Lower leg skin (tissue), 3 donors: ENCODE measurements around the gene KCNJ10.

Experiments used
- POLR2A ChIP-seq, 2 donors: fragments of 450-650 bp; IDR thresholded peaks; one replicate each; pipeline ENCODE4 v1.6.1; 2016 to 2017; ENCODE audit warnings: antibody characterized with exemption in 2 of 2, mild to moderate bottlenecking in 1 of 2, moderate library complexity in 1 of 2
- TF ChIP-seq, protein P1 (sequence below), 3 donors: fragments of 450-650 bp; IDR thresholded peaks; one replicate each; pipeline ENCODE4 v1.5.1; 2016; ENCODE audit warnings: antibody characterized with exemption in 3 of 3, mild to moderate bottlenecking in 3 of 3, moderate library complexity in 2 of 3

DNA sequence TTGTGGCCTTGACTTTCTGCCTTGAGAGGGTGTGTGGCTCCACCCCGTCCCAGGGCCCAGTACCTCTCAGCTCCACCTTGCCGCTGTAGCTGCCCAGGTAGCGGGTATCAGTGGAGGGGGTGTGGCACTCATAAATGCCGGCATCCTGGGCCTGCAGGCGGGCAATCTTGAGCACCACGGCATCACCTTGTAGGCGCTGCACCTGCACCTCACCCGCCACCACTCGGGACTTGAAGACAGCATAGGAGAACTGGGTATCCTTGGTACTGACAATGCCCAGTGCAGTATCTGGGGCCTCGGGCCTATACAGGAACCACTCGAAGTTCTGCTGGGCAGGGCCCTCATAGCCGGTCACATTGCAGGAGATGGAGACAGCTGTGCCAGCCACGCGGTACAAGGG lies 24.8 kb upstream of the KCNJ10 start:
- TF ChIP-seq, protein P1, sequence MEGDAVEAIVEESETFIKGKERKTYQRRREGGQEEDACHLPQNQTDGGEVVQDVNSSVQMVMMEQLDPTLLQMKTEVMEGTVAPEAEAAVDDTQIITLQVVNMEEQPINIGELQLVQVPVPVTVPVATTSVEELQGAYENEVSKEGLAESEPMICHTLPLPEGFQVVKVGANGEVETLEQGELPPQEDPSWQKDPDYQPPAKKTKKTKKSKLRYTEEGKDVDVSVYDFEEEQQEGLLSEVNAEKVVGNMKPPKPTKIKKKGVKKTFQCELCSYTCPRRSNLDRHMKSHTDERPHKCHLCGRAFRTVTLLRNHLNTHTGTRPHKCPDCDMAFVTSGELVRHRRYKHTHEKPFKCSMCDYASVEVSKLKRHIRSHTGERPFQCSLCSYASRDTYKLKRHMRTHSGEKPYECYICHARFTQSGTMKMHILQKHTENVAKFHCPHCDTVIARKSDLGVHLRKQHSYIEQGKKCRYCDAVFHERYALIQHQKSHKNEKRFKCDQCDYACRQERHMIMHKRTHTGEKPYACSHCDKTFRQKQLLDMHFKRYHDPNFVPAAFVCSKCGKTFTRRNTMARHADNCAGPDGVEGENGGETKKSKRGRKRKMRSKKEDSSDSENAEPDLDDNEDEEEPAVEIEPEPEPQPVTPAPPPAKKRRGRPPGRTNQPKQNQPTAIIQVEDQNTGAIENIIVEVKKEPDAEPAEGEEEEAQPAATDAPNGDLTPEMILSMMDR (IDR thresholded peaks at IDR 0.05): no peak
- no peak for TF ChIP-seq POLR2A (IDR thresholded peaks at IDR 0.05)
